AG04450 (cell line): ENCODE measurements around the gene MUC22. TPM values are rescaled to one million over a fixed set of nuclear protein-coding genes. Genes with fewer than 3 reads are reported as not detected.

Source experiments
- CTCF ChIA-PET: fragments of 300-600, 350-600 bp; formaldehyde crosslinking; extraction: SDS; loops from one replicate; lab custom pipeline; 2022; ENCODE audit warnings: antibody characterized with exemption, inconsistent platforms; lab: Charles Lee
- POLR2A ChIA-PET: fragments of 350-600 bp; formaldehyde crosslinking; extraction: SDS; loops from one replicate; lab custom pipeline; 2021; ENCODE audit warnings: antibody characterized with exemption, inconsistent platforms; lab: Yijun Ruan, JAX
- DNase-seq: peaks from one replicate; pipeline ENCODE4 v3.0.0-alpha.2; 2011; ENCODE audit warnings: low read depth, low spot score
- H3K27ac ChIP-seq: one replicate; pipeline ENCODE4 v1.5.1; 2012; ENCODE audit warnings: low read depth, low read length, control low read depth
- H3K27me3 ChIP-seq: one replicate; pipeline ENCODE4 v1.6.0; 2012; ENCODE audit warnings: low read length; ENCODE audit not compliant: control insufficient read depth, insufficient read depth
- H3K4me3 ChIP-seq: 2 replicates; pipeline ENCODE4 v1.5.1; 2011; ENCODE audit warnings: mild to moderate bottlenecking, low read depth, low read length, control low read depth
- H3K9me3 ChIP-seq: 2 replicates; pipeline ENCODE4 v1.5.1; 2012; ENCODE audit warnings: low read length; ENCODE audit not compliant: control insufficient read depth, insufficient read depth
- CTCF ChIP-seq: IDR thresholded peaks from 2 replicates; pipeline ENCODE4 v1.5.1; 2011; ENCODE audit warnings: low read depth, low read length, control low read depth, inconsistent platforms
- polyA plus RNA-seq: library from polyadenylated mRNA; depleted of rRNA; stranded (reverse); fragments of >200 nt; gene quantifications from 2 replicates; pipeline ENCODE4 v1.2.3, GENCODE V29; 2011

The MUC22 gene
- polyA plus RNA-seq, 1 experiment: not detected

GRCh38 chr6:31057426-31058003 lies 47.2 kb downstream of the MUC22 start:
- DNase-seq: no peak
- Histone ChIP-seq H3K9me3 (no peaks in the 10 kb centered on the region), H3K27me3 (peaks cover 3% of the 10 kb centered on the region), H3K4me3 (no peak overlapping the region), H3K27ac (peak overlapping the region; percentile 90)
- CTCF ChIA-PET: interaction anchor here (0.6 to 1.4 kb wide), 5 partner anchors 13 to 142 kb away, joined by 3 to 10 read pairs (median 3); no protein-coding TSS in a partner anchor
- POLR2A ChIA-PET: no interaction called here
- no peak for TF ChIP-seq CTCF

DNA sequence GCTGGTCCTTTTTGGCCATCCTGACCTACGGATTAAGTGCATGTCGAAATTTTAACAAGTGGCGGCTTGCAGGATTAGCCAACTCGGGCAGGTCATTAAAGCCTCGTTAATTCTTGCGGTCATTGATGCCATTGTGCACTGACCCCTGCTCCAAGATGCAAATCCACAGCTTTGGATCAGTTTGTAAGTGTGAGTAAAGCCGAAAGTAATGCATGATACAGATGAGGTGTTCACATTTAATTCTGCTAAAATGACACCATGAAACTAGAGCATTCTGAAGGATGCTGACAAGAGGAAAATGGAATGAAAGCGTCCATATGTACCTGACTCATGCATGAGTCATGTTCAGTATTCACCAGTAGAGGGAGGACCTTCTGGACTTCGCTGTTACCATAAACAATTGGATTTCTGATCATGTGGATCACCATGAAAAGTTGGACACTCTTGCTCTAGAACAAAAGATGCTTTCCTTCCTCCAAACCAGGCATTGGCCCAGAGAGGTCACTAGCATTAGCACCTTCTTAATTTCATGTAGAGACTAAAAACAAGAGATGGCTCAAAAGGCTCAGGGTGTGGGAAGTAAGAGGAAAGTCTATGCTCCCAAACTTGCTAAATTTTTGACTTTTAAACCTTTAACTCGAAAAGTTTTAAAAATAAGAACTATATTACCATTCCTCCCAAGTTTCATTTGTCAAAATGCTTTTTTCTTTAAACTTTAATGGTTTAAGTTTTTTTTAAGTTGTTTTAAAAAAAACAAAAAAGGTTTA lies 48.0 kb downstream of the MUC22 start:
- peak; percentile 87 for DNase-seq
- Histone ChIP-seq H3K4me3 (no peak overlapping the region; the same call in 1 of the 2 replicates), H3K9me3 (no peaks in the 10 kb centered on the region), H3K27me3 (peaks cover 3% of the 10 kb centered on the region), H3K27ac (peak overlapping the region; percentile 90)
- POLR2A ChIA-PET: interaction anchor here (0.7 kb wide), 1 partner anchor 151 kb away, joined by 3 read pairs; no protein-coding TSS in a partner anchor
- peak; percentile 59 for TF ChIP-seq CTCF
- CTCF ChIA-PET: interaction anchor here (1.4 to 4.1 kb wide), 2 partner anchors 11 to 143 kb away, joined by 6 to 32 read pairs; no protein-coding TSS in a partner anchor

DNA sequence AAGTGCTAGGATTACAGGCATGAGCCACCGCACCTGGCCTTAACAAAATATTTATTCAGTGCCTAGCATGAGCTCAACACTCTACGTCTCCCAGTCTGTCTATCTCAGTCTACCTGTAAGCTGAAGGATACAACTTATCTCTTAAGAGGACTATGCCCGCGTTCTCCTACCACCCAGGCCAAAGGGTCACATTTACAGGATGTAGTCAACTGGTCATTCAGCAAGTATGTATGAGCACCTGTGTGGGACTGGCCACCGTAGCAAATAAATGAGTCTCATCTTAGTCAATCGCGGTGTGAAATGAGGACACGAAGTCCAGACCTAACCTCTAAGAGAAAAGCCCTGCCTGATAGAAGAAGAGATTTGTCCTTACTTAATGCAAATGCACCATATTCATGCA lies 49.9 kb downstream of the MUC22 start:
- no peak for TF ChIP-seq CTCF
- no peak for DNase-seq
- peaks cover 7% of the 10 kb centered on the region for H3K27me3 ChIP-seq
- CTCF ChIA-PET: interaction anchor here (0.6 to 4.1 kb wide), 4 partner anchors 9 to 159 kb away, joined by 3 to 32 read pairs (median 4); no protein-coding TSS in a partner anchor
- H3K27ac ChIP-seq: no peak overlapping the region
- no peaks in the 10 kb centered on the region for H3K9me3 ChIP-seq
- H3K4me3 ChIP-seq: no peak overlapping the region
- POLR2A ChIA-PET: no interaction called here

DNA sequence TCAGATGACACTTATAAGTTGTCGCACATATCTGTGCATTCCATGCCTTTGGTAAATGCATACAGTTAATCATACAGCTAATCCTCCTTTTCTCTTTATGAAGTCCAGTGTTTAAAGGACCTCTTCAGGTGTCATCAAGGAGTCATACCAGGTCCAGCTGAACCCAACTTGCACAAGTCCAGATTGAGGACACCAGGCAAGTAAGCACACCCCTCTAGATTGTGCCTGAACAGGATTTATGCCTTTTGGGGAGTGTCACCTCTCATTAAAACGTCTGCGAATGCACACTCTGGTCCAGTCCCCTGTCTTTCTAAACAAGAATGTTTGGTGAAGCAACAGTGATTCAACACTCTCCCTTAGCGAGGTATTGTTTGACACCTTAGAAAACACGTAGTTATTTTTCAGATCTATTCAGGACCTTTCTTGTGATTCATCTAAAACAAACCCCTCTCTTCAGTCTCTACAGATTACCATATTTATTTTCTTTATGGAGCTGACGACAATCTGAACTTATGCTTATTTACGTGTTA lies 53.7 kb downstream of the MUC22 start:
- POLR2A ChIA-PET: no interaction called here
- CTCF ChIA-PET: interaction anchor here (0.6 to 1.0 kb wide), 2 partner anchors 24 to 121 kb away, joined by 4 to 5 read pairs; no protein-coding TSS in a partner anchor
- DNase-seq: no peak
- no peak for TF ChIP-seq CTCF
- Histone ChIP-seq H3K4me3 (no peak overlapping the region), H3K27me3 (peaks cover 7% of the 10 kb centered on the region), H3K9me3 (no peaks in the 10 kb centered on the region), H3K27ac (no peak overlapping the region)
